NCI-H1417 treated with DMSO at 0.1 percent for 48 hours (cell line): ENCODE measurements around the gene TNNT3.
"Not testable (repeated sequence)": the region's sequence is repeated elsewhere in the genome, so short reads cannot be mapped to it uniquely, and the experiment has no call there.

Experiments used
- DNase-seq: peaks from one replicate; lab custom pipeline; 2025; lab: John Stamatoyannopoulos, UW

TNNT3 gene

GRCh38 chr11:1935156-1936071 lies 15.9 kb downstream of the TNNT3 start:
- no peak for DNase-seq

- DNase-seq = no peak
These were observed 16.7 kb downstream of the TNNT3 start for GRCh38 chr11:1936072-1936780.

GRCh38 chr11:1936781-1937615 lies 17.5 kb downstream of the TNNT3 start:
- DNase-seq = no peak

GRCh38 chr11:1937616-1938342 lies 18.3 kb downstream of the TNNT3 start:
- no peak for DNase-seq

GRCh38 chr11:1938343-1939005 lies 19.0 kb downstream of the TNNT3 start:
- no peak for DNase-seq

- DNase-seq = no peak
These were observed 19.6 kb downstream of the TNNT3 start for GRCh38 chr11:1939006-1939625.

GRCh38 chr11:1939788-1940187 lies 20.3 kb downstream of the TNNT3 start:
- DNase-seq = not testable (repeated sequence)

- DNase-seq = no peak
These were observed 23.2 kb downstream of the TNNT3 start for GRCh38 chr11:1942558-1943260.

GRCh38 chr11:1943576-1943975 lies 24.1 kb downstream of the TNNT3 start:
- no peak for DNase-seq

GRCh38 chr11:1943977-1944376 lies 24.5 kb downstream of the TNNT3 start:
- no peak for DNase-seq

- no peak for DNase-seq
These were observed 27.4 kb downstream of the TNNT3 start, which contains the start of gene MRPL23 for GRCh38 chr11:1946812-1947484. TSS of gene MRPL23 (plus strand) at chr11:1947332. CDS start at chr11:1947363, 31 bp downstream.

GRCh38 chr11:1947592-1948237 lies 28.2 kb downstream of the TNNT3 start:
- DNase-seq = no peak

- DNase-seq = no peak
These were observed 28.9 kb downstream of the TNNT3 start for GRCh38 chr11:1948389-1948788.

- no peak for DNase-seq
These were observed 29.8 kb downstream of the TNNT3 start for GRCh38 chr11:1949302-1949701.

GRCh38 chr11:1949922-1950321 lies 30.4 kb downstream of the TNNT3 start:
- no peak for DNase-seq

- no peak for DNase-seq
These were observed 33.4 kb downstream of the TNNT3 start for GRCh38 chr11:1952806-1953482.

GRCh38 chr11:1953489-1954266 lies 34.2 kb downstream of the TNNT3 start:
- DNase-seq = no peak
